Activated naive CD4-positive, alpha-beta T cell treated with anti-CD3 and anti-CD28 coated beads for 36 hours (primary cell): ENCODE measurements around the gene BMP6. TPM values are rescaled to one million over a fixed set of nuclear protein-coding genes. Genes with fewer than 3 reads are reported as not detected.
"Not testable (repeated sequence)": the region's sequence is repeated elsewhere in the genome, so short reads cannot be mapped to it uniquely, and the experiment has no call there.

ENCODE experiments used
- CTCF ChIA-PET: fragments of 350-600 bp; sonication (Branson Sonifier 250); formaldehyde crosslinking; loops from one replicate; lab custom pipeline; 2021; ENCODE audit warnings: antibody characterized with exemption; lab: Charles Lee
- DNase-seq: peaks from one replicate; pipeline ENCODE4 v3.0.0-alpha.2; 2020
- H3K27ac Mint-ChIP-seq: one replicate; pipeline ENCODE4 v1.8.0; 2021; ENCODE audit warnings: mild to moderate bottlenecking, mixed read lengths
- H3K27me3 Mint-ChIP-seq: one replicate; pipeline ENCODE4 v1.8.0; 2021; ENCODE audit warnings: low read depth, mixed read lengths
- H3K36me3 Mint-ChIP-seq: one replicate; pipeline ENCODE4 v1.8.0; 2021; ENCODE audit warnings: low read depth, mixed read lengths
- H3K4me1 Mint-ChIP-seq: one replicate; pipeline ENCODE4 v1.8.0; 2021; ENCODE audit warnings: low read depth, mixed read lengths
- H3K4me3 Mint-ChIP-seq: one replicate; pipeline ENCODE4 v1.8.0; 2021; ENCODE audit warnings: mild to moderate bottlenecking, moderate library complexity, mixed read lengths
- H3K9me3 Mint-ChIP-seq: one replicate; pipeline ENCODE4 v1.8.0; 2021; ENCODE audit warnings: mixed read lengths
- intact Hi-C: fragments of 100-400 bp; cut with micrococcal nuclease; formaldehyde crosslinking; loops from one replicate; pipeline ENCODE4 v1.15.1; 2023
- total RNA-seq, 2 experiments: library from RNA; stranded (reverse); gene quantifications; one replicate each; pipeline ENCODE4 v1.2.3, GENCODE V29; 2021

Gene BMP6
- total RNA-seq, 2 experiments from 2014 or later = 0.32 to 0.36 TPM

DNA sequence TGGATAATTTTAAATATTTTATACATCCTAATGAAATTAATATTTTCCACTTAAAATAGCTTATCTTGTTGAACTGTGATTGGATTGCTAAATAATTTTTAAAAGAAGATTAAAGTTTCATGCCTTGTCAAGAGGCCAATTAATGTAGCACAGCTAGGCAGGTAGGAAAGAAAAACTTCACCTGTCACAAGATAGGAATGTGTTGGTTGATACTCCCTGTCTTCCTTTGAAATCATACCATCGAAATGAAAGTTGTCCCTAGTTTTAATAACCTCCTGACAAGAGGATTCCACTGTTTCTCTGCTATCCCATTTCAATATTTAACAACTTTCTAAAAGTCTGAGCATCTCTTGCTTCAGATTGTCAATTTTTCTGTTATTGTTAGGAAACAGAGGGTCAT is 80.8 kb downstream of the BMP6 start:
- CTCF ChIA-PET = interaction anchor here (0.7 kb wide), 1 partner anchor 27 kb away, joined by 3 read pairs; no protein-coding TSS in a partner anchor
- Mint-ChIP-seq H3K27me3 (peaks cover 23% of the 10 kb centered on the region), H3K4me1 (peaks cover 7% of the 10 kb centered on the region)

GRCh38 chr6:7809346-7809745 is 83.4 kb downstream of the BMP6 start:
- Mint-ChIP-seq H3K4me3 (no peak overlapping the region), H3K36me3 (no peaks in the 10 kb centered on the region), H3K9me3 (no peaks in the 10 kb centered on the region), H3K27me3 (peaks cover 21% of the 10 kb centered on the region), H3K4me1 (no peaks in the 10 kb centered on the region), H3K27ac (no peak overlapping the region)
- CTCF ChIA-PET = interaction anchor here (0.5 kb wide), 1 partner anchor 110 kb away, joined by 3 read pairs; no protein-coding TSS in a partner anchor
- intact Hi-C loops = no loop called here
- DNase-seq = no peak

More for the DNA sequence above, 80.8 kb downstream of the BMP6 start:
- intact Hi-C loops = no loop called here
- H3K36me3 Mint-ChIP-seq = no peaks in the 10 kb centered on the region
- DNase-seq = no peak
- H3K9me3 Mint-ChIP-seq = no peaks in the 10 kb centered on the region
- no peak overlapping the region for H3K4me3 Mint-ChIP-seq
- H3K27ac Mint-ChIP-seq = no peak overlapping the region

- no peaks in the 10 kb centered on the region for H3K9me3 Mint-ChIP-seq
- no peaks in the 10 kb centered on the region for H3K36me3 Mint-ChIP-seq
- no peak for DNase-seq
- CTCF ChIA-PET = no interaction called here
- intact Hi-C loops = no loop called here
- no peak overlapping the region for H3K27ac Mint-ChIP-seq
- H3K4me3 Mint-ChIP-seq = no peak overlapping the region
- peaks cover 17% of the 10 kb centered on the region for H3K27me3 Mint-ChIP-seq
- H3K4me1 Mint-ChIP-seq = no peaks in the 10 kb centered on the region
Measured at GRCh38 chr6:7811441-7811840, 85.5 kb downstream of the BMP6 start.

DNA sequence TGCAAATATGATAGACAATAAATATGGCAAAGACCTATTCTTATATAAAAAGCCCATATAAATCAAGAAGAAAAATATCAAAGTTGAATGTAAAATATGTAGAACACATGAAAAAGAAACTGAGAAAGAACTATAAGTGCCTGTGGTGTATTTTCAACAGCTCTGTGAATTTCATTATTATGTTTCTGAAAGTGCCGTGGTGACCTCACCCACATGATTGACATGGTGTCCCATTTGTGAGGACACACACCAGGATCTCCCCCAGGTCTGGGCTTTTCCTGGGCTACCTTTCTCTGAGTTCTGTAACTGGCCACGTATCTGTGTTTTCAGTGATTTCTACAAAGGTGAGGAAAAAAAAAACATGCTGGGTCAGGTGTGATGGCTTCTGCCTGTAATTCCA is 86.7 kb downstream of the BMP6 start:
- CTCF ChIA-PET = no interaction called here
- H3K36me3 Mint-ChIP-seq = no peaks in the 10 kb centered on the region
- no peak for DNase-seq
- no peak overlapping the region for H3K4me3 Mint-ChIP-seq
- H3K4me1 Mint-ChIP-seq = no peaks in the 10 kb centered on the region
- H3K27ac Mint-ChIP-seq = no peak overlapping the region
- intact Hi-C loops = no loop called here
- H3K27me3 Mint-ChIP-seq = peaks cover 10% of the 10 kb centered on the region
- no peaks in the 10 kb centered on the region for H3K9me3 Mint-ChIP-seq

GRCh38 chr6:7813193-7813592 is 87.3 kb downstream of the BMP6 start:
- intact Hi-C loops = no loop called here
- no peaks in the 10 kb centered on the region for H3K36me3 Mint-ChIP-seq
- H3K9me3 Mint-ChIP-seq = no peaks in the 10 kb centered on the region
- H3K27me3 Mint-ChIP-seq = peaks cover 9% of the 10 kb centered on the region
- no peaks in the 10 kb centered on the region for H3K4me1 Mint-ChIP-seq
- H3K27ac Mint-ChIP-seq = no peak overlapping the region
- CTCF ChIA-PET = no interaction called here
- DNase-seq = no peak
- H3K4me3 Mint-ChIP-seq = no peak overlapping the region

DNA sequence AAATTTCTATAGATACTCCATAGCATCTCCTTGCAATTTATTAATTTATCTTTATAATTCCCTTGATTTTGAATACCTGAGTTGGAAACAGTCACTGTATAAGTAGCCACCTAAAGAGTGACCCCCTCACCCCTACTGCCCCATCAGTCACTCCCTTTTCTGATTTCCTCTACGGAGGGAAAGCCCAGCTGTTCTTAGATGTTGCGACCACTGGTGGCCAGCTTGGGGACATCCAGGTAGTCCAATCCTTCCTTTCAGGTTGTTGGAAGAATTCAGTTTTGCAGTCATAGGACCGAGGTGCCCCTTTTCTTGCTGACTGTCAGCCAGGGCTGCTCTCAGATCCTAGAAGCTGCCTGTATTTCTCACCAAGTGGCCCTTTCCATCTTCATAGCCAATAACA is 87.8 kb downstream of the BMP6 start:
- no peaks in the 10 kb centered on the region for H3K4me1 Mint-ChIP-seq
- DNase-seq = no peak
- CTCF ChIA-PET = interaction anchor here (1.0 kb wide), 1 partner anchor 66 kb away, joined by 3 read pairs; no protein-coding TSS in a partner anchor
- H3K27me3 Mint-ChIP-seq = peaks cover 9% of the 10 kb centered on the region
- H3K27ac Mint-ChIP-seq = no peak overlapping the region
- intact Hi-C loops = no loop called here
- no peaks in the 10 kb centered on the region for H3K9me3 Mint-ChIP-seq
- H3K4me3 Mint-ChIP-seq = no peak overlapping the region
- H3K36me3 Mint-ChIP-seq = no peaks in the 10 kb centered on the region

GRCh38 chr6:7815716-7816115 is 89.8 kb downstream of the BMP6 start:
- H3K4me1 Mint-ChIP-seq = no peaks in the 10 kb centered on the region
- H3K27me3 Mint-ChIP-seq = peaks cover 2% of the 10 kb centered on the region
- intact Hi-C loops = no loop called here
- H3K9me3 Mint-ChIP-seq = no peaks in the 10 kb centered on the region
- H3K4me3 Mint-ChIP-seq = no peak overlapping the region
- no peak overlapping the region for H3K27ac Mint-ChIP-seq
- CTCF ChIA-PET = no interaction called here
- no peaks in the 10 kb centered on the region for H3K36me3 Mint-ChIP-seq
- DNase-seq = no peak

- H3K36me3 Mint-ChIP-seq, H3K9me3 Mint-ChIP-seq, intact Hi-C loops, H3K4me3 Mint-ChIP-seq, DNase-seq, CTCF ChIA-PET, H3K27ac Mint-ChIP-seq, H3K4me1 Mint-ChIP-seq, H3K27me3 Mint-ChIP-seq: not testable (repeated sequence)
Measured at GRCh38 chr6:7817184-7817583, 91.3 kb downstream of the BMP6 start.

DNA sequence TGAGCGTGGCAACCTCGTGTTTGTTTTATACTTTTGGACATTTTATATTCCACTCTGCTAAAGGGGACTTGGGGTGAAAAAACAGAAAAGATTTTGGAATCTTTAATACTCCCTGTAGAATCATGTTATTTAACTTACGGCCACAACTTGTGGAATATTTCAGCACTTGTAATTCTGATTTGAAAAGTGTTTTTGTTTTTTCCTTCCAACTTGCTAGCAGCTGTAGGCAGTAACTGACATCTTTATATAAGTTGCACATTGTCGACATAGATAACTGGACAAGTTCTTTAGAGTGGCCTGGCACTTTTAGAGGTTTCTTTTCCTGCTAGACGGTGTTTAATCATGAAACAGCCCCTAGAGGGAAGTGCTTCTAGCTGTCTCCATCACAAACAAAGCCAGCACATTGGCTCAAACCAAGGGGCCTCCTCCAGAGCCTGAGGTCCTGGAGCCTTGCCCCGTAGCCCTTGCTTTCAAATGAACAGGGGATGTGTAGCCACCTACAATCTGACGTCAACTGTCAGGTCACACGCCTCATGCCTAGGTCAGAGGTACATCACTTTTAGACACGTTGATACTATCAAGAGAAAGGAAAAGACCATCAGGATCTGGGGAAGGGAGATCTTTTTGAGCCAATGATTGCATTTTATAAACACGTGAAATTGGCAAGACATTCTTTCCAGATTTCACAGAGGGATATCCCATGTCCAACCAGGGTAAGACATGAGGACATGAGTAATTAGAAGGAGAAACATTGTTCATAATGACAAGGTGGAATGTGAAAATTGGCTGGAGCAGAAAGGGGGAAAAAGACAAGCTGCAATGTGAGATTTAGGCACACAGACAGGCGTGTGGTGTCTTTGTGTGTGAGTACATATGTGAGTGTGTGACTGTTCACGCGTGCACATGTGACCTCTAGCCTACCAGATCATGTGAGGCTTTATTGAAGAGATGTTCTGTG is 92.6 kb downstream of the BMP6 start:
- Mint-ChIP-seq H3K4me1 (no peaks in the 10 kb centered on the region), H3K9me3 (no peaks in the 10 kb centered on the region), H3K27me3 (peaks cover 5% of the 10 kb centered on the region), H3K4me3 (no peak overlapping the region), H3K27ac (no peak overlapping the region), H3K36me3 (no peaks in the 10 kb centered on the region)
- no peak for DNase-seq
- intact Hi-C loops = no loop called here
- CTCF ChIA-PET = no interaction called here

GRCh38 chr6:7819431-7820015 is 93.6 kb downstream of the BMP6 start:
- CTCF ChIA-PET = no interaction called here
- no peaks in the 10 kb centered on the region for H3K9me3 Mint-ChIP-seq
- no peak overlapping the region for H3K4me3 Mint-ChIP-seq
- DNase-seq = no peak
- peaks cover 5% of the 10 kb centered on the region for H3K27me3 Mint-ChIP-seq
- intact Hi-C loops = no loop called here
- H3K27ac Mint-ChIP-seq = no peak overlapping the region
- H3K4me1 Mint-ChIP-seq = no peaks in the 10 kb centered on the region
- H3K36me3 Mint-ChIP-seq = no peaks in the 10 kb centered on the region

- H3K9me3 Mint-ChIP-seq = no peaks in the 10 kb centered on the region
- no peaks in the 10 kb centered on the region for H3K4me1 Mint-ChIP-seq
- intact Hi-C loops = no loop called here
- no peak for DNase-seq
- CTCF ChIA-PET = no interaction called here
- no peak overlapping the region for H3K4me3 Mint-ChIP-seq
- no peaks in the 10 kb centered on the region for H3K36me3 Mint-ChIP-seq
- peaks cover 5% of the 10 kb centered on the region for H3K27me3 Mint-ChIP-seq
- no peak overlapping the region for H3K27ac Mint-ChIP-seq
Measured at GRCh38 chr6:7820288-7820835, 94.5 kb downstream of the BMP6 start.

GRCh38 chr6:7821426-7821825 is 95.5 kb downstream of the BMP6 start:
- H3K27ac Mint-ChIP-seq = no peak overlapping the region
- no peak overlapping the region for H3K4me3 Mint-ChIP-seq
- intact Hi-C loops = no loop called here
- no peaks in the 10 kb centered on the region for H3K36me3 Mint-ChIP-seq
- peaks cover 5% of the 10 kb centered on the region for H3K27me3 Mint-ChIP-seq
- H3K9me3 Mint-ChIP-seq = no peaks in the 10 kb centered on the region
- H3K4me1 Mint-ChIP-seq = no peaks in the 10 kb centered on the region
- CTCF ChIA-PET = no interaction called here
- DNase-seq = no peak
